HFFc6 (cell line): Measurements from ENCODE around the gene NFS1. TPM values are rescaled to one million over a fixed set of nuclear protein-coding genes. Genes with fewer than 3 reads are reported as not detected.

ENCODE experiments used
- DNase-seq: peaks from one replicate; pipeline ENCODE4 v3.0.0-alpha.2; 2018
- H3K27ac Mint-ChIP-seq: 2 replicates; pipeline ENCODE4 v1.8.0; 2020; ENCODE audit warnings: mild to moderate bottlenecking, mixed read lengths
- H3K27me3 Mint-ChIP-seq: 2 replicates; pipeline ENCODE4 v1.8.0; 2021; ENCODE audit warnings: mild to moderate bottlenecking, moderate library complexity, mixed read lengths; ENCODE audit not compliant: insufficient read depth
- H3K36me3 Mint-ChIP-seq: 2 replicates; pipeline ENCODE4 v1.8.0; 2021; ENCODE audit warnings: low read depth, mixed read lengths
- H3K4me1 Mint-ChIP-seq: 2 replicates; pipeline ENCODE4 v1.8.0; 2020; ENCODE audit warnings: low read depth, mixed read lengths
- H3K4me3 Mint-ChIP-seq: 2 replicates; pipeline ENCODE4 v1.8.0; 2020; ENCODE audit warnings: mild to moderate bottlenecking, moderate library complexity, mixed read lengths
- H3K9me3 Mint-ChIP-seq: 2 replicates; pipeline ENCODE4 v1.8.0; 2020; ENCODE audit warnings: mild to moderate bottlenecking, mixed read lengths
- total RNA-seq, 6 experiments: library from RNA; stranded (reverse); fragmentation: NEBNext Ultra II Directional; extraction: Animal tissue kit (Norgen Biotek cat#: 25700); gene quantifications; 2 replicates in 1 of 6; 3 replicates in 5 of 6; pipeline ENCODE4 v1.2.3, GENCODE V29; 2021
- TF ChIP-seq, protein P1 (sequence below): fragments of 200-600 bp; sonication (generic); IDR thresholded peaks from 2 replicates; pipeline ENCODE4 v1.5.0; 2021; ENCODE audit warnings: antibody characterized with exemption, mild to moderate bottlenecking

The NFS1 gene
- total RNA-seq, 6 experiments from 2014 or later: 28.6 to 40.6 (median 34.6) TPM

DNA sequence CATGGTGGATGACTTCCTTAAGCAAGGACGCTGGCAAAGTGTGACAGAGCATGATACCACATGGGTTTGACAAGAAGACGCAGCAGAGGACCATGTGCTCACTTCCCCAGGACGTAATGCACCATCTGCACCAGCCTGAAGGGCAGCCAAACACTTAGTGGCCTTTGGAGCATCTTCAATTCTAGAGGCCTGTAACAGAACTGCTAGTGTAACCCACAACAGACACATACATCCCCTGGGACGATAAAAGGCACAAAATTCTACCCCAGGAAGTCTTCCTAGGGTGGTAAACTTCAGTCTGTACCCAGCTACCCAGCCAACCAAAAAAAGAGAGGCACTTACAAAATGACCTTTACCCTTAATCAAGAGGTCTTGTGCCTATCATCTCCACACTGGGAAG is 25.3 kb downstream of the NFS1 start:
- Mint-ChIP-seq H3K9me3 (no peaks in the 10 kb centered on the region), H3K36me3 (peaks cover 11% of the 10 kb centered on the region), H3K27me3 (peaks cover 1% of the 10 kb centered on the region), H3K4me1 (no peaks in the 10 kb centered on the region), H3K27ac (no peak overlapping the region), H3K4me3 (no peak overlapping the region)
- TF ChIP-seq, protein P1, sequence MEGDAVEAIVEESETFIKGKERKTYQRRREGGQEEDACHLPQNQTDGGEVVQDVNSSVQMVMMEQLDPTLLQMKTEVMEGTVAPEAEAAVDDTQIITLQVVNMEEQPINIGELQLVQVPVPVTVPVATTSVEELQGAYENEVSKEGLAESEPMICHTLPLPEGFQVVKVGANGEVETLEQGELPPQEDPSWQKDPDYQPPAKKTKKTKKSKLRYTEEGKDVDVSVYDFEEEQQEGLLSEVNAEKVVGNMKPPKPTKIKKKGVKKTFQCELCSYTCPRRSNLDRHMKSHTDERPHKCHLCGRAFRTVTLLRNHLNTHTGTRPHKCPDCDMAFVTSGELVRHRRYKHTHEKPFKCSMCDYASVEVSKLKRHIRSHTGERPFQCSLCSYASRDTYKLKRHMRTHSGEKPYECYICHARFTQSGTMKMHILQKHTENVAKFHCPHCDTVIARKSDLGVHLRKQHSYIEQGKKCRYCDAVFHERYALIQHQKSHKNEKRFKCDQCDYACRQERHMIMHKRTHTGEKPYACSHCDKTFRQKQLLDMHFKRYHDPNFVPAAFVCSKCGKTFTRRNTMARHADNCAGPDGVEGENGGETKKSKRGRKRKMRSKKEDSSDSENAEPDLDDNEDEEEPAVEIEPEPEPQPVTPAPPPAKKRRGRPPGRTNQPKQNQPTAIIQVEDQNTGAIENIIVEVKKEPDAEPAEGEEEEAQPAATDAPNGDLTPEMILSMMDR: no peak
- no peak for DNase-seq

- DNase-seq: no peak
- TF ChIP-seq, protein P1: no peak
- Mint-ChIP-seq H3K36me3 (peaks cover 26% of the 10 kb centered on the region), H3K27ac (no peak overlapping the region), H3K4me1 (peaks cover 5% of the 10 kb centered on the region), H3K4me3 (no peak overlapping the region), H3K9me3 (no peaks in the 10 kb centered on the region), H3K27me3 (peaks cover under 1% of the 10 kb centered on the region)
These were observed 29.5 kb downstream of the NFS1 start for GRCh38 chr20:35669681-35670080.

DNA sequence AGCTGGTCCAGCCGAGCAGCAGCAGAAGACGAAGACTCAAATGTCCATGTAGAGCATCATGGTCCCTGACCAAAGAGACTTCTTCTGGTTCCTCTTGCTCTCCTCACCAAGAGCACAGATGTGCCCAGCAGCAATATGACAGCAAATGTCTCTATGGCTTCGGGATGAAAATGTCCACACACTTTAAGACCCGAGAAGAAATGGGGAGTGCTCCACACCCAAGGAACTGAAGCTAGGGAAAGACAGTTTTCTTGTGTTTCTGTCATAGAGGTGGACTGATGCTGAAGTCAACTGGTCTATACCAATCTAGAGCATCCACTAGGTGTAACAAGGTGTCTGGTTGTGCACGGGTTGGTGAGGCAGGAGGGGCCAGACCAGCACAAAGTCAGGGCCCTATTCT is 29.9 kb downstream of the NFS1 start:
- Mint-ChIP-seq H3K4me1 (peaks cover 6% of the 10 kb centered on the region), H3K9me3 (no peaks in the 10 kb centered on the region), H3K36me3 (peaks cover 27% of the 10 kb centered on the region), H3K27ac (no peak overlapping the region), H3K4me3 (no peak overlapping the region), H3K27me3 (peaks cover 2% of the 10 kb centered on the region)
- no peak for DNase-seq
- TF ChIP-seq, protein P1: no peak

GRCh38 chr20:35665949-35666288 is 33.2 kb downstream of the NFS1 start:
- Mint-ChIP-seq H3K27me3 (peaks cover 2% of the 10 kb centered on the region), H3K27ac (no peak overlapping the region; the same call in 1 of the 2 replicates), H3K36me3 (peaks cover 37% of the 10 kb centered on the region), H3K4me3 (no peak overlapping the region), H3K9me3 (no peaks in the 10 kb centered on the region), H3K4me1 (peaks cover 30% of the 10 kb centered on the region)
- TF ChIP-seq, protein P1: no peak; the same call in 1 of the 2 replicates
- no peak for DNase-seq

- Mint-ChIP-seq H3K27ac (peak within 1 kb of the TSS; percentile 98), H3K36me3 (peaks cover 37% of the 10 kb centered on the region), H3K27me3 (peaks cover 2% of the 10 kb centered on the region), H3K9me3 (no peaks in the 10 kb centered on the region), H3K4me3 (peak within 1 kb of the TSS; percentile 89), H3K4me1 (peaks cover 42% of the 10 kb centered on the region)
- peak; percentile 87 for DNase-seq
- TF ChIP-seq, protein P1: no peak
These were observed 34.5 kb downstream of the NFS1 start, which contains the start of the genes CPNE1 and RBM12 for GRCh38 chr20:35664466-35665206. Gene CPNE1, minus strand, starts transcription at chr20:35664900. Its CDS starts 31,977 bp downstream, at chr20:35632923. Gene RBM12, minus strand, starts transcription at chr20:35664900. Its CDS starts 9,578 bp downstream, at chr20:35655322.
